PFSK-1 (cell line): ENCODE data around the gene SMG6.

ENCODE experiments used
- FOXP2 ChIP-seq: optimal IDR thresholded peaks from 2 replicates; pipeline ENCODE3; 2011; ENCODE audit warnings: borderline replicate concordance, control low read depth, inconsistent platforms; ENCODE audit not compliant: insufficient read depth; ENCODE audit errors: extremely low read length, extremely low read depth
- POLR2AphosphoS5 ChIP-seq: IDR thresholded peaks from 2 replicates; pipeline ENCODE4 v1.6.1; 2012; ENCODE audit warnings: low read depth, mild to moderate bottlenecking, control low read depth, low read length, moderate library complexity
- SIN3A ChIP-seq: IDR thresholded peaks from 2 replicates; pipeline ENCODE4 v1.6.1; 2012; ENCODE audit warnings: mild to moderate bottlenecking, low read length, moderate library complexity, borderline replicate concordance; ENCODE audit not compliant: insufficient read depth
- TAF1 ChIP-seq: IDR thresholded peaks from 2 replicates; pipeline ENCODE4 v1.6.1; 2012; ENCODE audit warnings: low read length, control low read depth, borderline replicate concordance; ENCODE audit not compliant: insufficient read depth
- TF ChIP-seq, protein P1 (sequence below), 2 experiments: IDR thresholded peaks; 2 replicates each; pipeline versions ENCODE4 v1.6.1 to v1.8.0; 2011 to 2012; ENCODE audit warnings: low read depth in 2 of 2, low read length in 2 of 2, control low read depth in 1 of 2, inconsistent platforms in 1 of 2, mild to moderate bottlenecking in 1 of 2, moderate library complexity in 1 of 2; ENCODE audit not compliant: insufficient read depth in 1 of 2

Gene SMG6

DNA sequence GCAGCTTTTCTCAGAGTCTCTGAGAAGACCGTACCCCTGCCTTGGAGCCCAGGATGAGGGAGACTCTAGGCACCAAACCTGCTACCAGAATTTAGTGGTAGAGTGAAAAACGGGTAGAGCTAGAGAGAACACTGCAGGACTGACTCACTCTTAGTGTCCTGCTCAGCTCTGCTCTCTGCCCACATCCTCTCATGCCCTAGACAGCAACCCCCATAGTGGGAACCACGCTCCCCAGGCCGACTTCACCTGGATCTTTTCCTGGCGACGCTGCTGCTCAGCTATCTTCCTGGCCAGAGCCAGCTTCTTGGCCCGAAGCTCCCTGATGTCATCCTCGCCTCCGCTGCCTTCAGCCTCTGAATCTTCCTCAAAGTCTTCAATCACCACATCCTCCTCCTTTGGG, 222.0 kb downstream of the SMG6 start:
- TF ChIP-seq TAF1 = no peak
- TF ChIP-seq FOXP2 = peak; percentile 18

DNA sequence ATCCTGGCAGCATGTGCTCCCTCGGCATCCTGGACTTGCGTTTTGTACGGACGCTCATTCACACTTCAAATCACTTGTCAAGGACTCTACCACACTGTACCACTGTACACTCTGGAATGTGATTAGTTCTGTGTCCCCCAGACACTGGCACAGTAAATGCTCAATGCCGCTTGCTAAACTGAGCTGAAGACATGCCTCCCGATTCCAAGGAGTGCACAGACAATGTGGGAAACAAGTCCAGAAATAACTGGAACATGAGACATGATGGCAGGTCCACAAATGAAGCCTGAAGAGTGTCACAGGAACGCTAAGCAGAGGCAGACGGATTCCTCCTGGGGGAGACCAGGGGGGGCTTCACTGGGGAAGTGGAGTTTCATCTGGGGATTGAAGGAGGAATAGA, 226.5 kb downstream of the SMG6 start:
- TF ChIP-seq TAF1 (no peak), FOXP2 (no peak), POLR2AphosphoS5 (no peak), SIN3A (no peak)
- TF ChIP-seq, protein P1, sequence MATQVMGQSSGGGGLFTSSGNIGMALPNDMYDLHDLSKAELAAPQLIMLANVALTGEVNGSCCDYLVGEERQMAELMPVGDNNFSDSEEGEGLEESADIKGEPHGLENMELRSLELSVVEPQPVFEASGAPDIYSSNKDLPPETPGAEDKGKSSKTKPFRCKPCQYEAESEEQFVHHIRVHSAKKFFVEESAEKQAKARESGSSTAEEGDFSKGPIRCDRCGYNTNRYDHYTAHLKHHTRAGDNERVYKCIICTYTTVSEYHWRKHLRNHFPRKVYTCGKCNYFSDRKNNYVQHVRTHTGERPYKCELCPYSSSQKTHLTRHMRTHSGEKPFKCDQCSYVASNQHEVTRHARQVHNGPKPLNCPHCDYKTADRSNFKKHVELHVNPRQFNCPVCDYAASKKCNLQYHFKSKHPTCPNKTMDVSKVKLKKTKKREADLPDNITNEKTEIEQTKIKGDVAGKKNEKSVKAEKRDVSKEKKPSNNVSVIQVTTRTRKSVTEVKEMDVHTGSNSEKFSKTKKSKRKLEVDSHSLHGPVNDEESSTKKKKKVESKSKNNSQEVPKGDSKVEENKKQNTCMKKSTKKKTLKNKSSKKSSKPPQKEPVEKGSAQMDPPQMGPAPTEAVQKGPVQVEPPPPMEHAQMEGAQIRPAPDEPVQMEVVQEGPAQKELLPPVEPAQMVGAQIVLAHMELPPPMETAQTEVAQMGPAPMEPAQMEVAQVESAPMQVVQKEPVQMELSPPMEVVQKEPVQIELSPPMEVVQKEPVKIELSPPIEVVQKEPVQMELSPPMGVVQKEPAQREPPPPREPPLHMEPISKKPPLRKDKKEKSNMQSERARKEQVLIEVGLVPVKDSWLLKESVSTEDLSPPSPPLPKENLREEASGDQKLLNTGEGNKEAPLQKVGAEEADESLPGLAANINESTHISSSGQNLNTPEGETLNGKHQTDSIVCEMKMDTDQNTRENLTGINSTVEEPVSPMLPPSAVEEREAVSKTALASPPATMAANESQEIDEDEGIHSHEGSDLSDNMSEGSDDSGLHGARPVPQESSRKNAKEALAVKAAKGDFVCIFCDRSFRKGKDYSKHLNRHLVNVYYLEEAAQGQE (IDR thresholded peaks at IDR 0.05; ENCODE audit: insufficient read depth in 1 of 2, low read depth in 2 of 2, low read length in 2 of 2) = no peak

GRCh38 chr17:2076087-2076984, 227.2 kb downstream of the SMG6 start:
- TF ChIP-seq, protein P1 (IDR thresholded peaks at IDR 0.05; ENCODE audit: insufficient read depth in 1 of 2, low read depth in 2 of 2, low read length in 2 of 2) = 0 out of 4 replicates have a peak, but pooled peaks of 1 of the 2 experiments have one; percentile 21
- no peak for TF ChIP-seq TAF1

GRCh38 chr17:2075336-2076086, 228.1 kb downstream of the SMG6 start:
- TF ChIP-seq TAF1 (no peak), POLR2AphosphoS5 (0 out of 2 replicates have a peak, but pooled peaks have one; percentile 1), SIN3A (no peak), FOXP2 (peak; percentile 82)
- TF ChIP-seq, protein P1 (IDR thresholded peaks at IDR 0.05; ENCODE audit: insufficient read depth in 1 of 2, low read depth in 2 of 2, low read length in 2 of 2) = no peak

DNA sequence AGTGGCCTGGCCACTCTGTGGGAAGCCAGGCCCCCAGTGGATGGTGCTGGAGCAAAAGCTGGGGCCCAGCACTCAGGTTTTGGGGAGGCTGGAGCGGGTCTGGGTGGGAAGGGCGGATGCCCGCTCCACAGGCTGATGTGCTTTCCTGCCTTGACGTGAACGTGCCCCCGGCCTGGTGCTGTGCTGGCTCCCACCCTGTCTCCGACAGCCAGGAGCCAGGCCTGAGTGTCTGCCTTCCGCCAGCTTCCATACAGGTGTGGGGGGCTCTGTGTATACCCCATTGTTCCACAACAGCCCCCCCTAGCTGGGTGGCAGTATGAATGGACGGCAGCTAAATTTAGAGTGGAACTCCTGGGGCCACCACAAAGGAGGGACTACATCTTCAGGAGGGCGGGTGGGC, 228.7 kb downstream of the SMG6 start:
- TF ChIP-seq, protein P1 (IDR thresholded peaks at IDR 0.05; ENCODE audit: insufficient read depth in 1 of 2, low read depth in 2 of 2, low read length in 2 of 2) = no peak
- TF ChIP-seq FOXP2 (no peak), POLR2AphosphoS5 (0 out of 2 replicates have a peak, but pooled peaks have one; percentile 3)
